Measurements from ENCODE around the gene SS18L1.

- TF ChIP-seq FOXM1 (IDR thresholded peaks at IDR 0.05; ENCODE audit: borderline replicate concordance): no peak
- no peak for TF ChIP-seq CTBP1 (IDR thresholded peaks at IDR 0.05; ENCODE audit: borderline replicate concordance)
- no peak for TF ChIP-seq NFRKB (IDR thresholded peaks at IDR 0.05)
These were observed 5.9 kb upstream of the SS18L1 start for GRCh38 chr20:62137478-62138203.
